NB4 (cell line): Measurements from ENCODE around the gene IL17RB.

Source experiments
- DNase-seq: peaks from one replicate; pipeline ENCODE4 v3.0.0; 2010; ENCODE audit warnings: low read depth
- H3K4me3 ChIP-seq: one replicate; pipeline ENCODE4 v1.5.1; 2011; ENCODE audit warnings: mild to moderate bottlenecking, low read depth, low read length, moderate library complexity
- MYC ChIP-seq: IDR thresholded peaks from 2 replicates; pipeline ENCODE4 v1.6.1; 2011; ENCODE audit warnings: low read depth, low read length
- POLR2A ChIP-seq: IDR thresholded peaks from 2 replicates; pipeline ENCODE4 v1.6.1; 2011; ENCODE audit warnings: mild to moderate bottlenecking; ENCODE audit not compliant: insufficient read length; ENCODE audit errors: extremely low read depth
- TF ChIP-seq, protein P1 (sequence below): IDR thresholded peaks from one replicate; pipeline ENCODE4 v1.5.1; 2012; ENCODE audit warnings: low read depth, low read length
- TF ChIP-seq, protein P2 (sequence below): IDR thresholded peaks from 2 replicates; pipeline ENCODE4 v1.6.1; 2011; ENCODE audit warnings: low read depth, low read length

Gene IL17RB, protein sequence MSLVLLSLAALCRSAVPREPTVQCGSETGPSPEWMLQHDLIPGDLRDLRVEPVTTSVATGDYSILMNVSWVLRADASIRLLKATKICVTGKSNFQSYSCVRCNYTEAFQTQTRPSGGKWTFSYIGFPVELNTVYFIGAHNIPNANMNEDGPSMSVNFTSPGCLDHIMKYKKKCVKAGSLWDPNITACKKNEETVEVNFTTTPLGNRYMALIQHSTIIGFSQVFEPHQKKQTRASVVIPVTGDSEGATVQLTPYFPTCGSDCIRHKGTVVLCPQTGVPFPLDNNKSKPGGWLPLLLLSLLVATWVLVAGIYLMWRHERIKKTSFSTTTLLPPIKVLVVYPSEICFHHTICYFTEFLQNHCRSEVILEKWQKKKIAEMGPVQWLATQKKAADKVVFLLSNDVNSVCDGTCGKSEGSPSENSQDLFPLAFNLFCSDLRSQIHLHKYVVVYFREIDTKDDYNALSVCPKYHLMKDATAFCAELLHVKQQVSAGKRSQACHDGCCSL

DNA sequence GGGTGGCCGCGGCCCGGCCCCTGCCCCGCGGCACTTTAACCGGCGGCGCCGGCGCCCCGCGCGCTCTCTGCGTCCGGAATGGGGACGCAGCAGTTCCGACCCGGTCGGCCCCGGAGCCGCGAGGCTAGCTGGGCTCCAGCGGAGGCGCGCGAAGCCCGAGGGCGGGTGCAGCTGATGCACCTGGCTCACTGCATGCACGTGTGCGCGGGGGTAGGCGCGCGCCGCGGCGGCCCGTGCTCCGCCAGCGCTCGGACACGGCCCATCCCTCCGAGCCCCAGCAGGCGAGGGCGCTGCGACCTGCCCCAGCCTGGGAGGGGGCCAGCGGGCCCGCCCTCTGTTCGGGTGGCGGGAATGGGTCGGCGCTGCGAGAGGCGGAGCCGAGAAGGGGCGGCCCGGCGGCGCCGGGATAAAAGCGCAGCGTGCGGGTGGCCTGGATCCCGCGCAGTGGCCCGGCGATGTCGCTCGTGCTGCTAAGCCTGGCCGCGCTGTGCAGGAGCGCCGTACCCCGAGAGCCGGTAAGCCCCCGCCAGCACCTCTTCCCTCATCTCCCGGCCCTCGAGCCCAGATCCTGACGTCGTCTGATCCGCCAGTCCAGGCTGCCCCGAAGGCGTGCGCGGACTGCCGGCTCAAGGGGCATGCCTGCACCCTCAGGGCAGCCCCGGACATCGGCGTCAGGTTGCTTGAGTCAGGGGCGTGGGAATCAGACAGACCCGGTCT is at the start of gene IL17RB, which contains the start of gene CHDH:
TSS of gene IL17RB (plus strand) at position 435 of the 717 bp plus-strand sequence. CDS start at position 456, 21 bp downstream.
TSS of gene CHDH (minus strand) at position 286 of the 717 bp plus-strand sequence. CDS start 22,411 bp downstream, outside the sequence.
- no peak for DNase-seq
- H3K4me3 ChIP-seq, result no peak within 1 kb of the TSS
- no peak for TF ChIP-seq POLR2A
- TF ChIP-seq MYC, result no peak
- TF ChIP-seq, protein P1, sequence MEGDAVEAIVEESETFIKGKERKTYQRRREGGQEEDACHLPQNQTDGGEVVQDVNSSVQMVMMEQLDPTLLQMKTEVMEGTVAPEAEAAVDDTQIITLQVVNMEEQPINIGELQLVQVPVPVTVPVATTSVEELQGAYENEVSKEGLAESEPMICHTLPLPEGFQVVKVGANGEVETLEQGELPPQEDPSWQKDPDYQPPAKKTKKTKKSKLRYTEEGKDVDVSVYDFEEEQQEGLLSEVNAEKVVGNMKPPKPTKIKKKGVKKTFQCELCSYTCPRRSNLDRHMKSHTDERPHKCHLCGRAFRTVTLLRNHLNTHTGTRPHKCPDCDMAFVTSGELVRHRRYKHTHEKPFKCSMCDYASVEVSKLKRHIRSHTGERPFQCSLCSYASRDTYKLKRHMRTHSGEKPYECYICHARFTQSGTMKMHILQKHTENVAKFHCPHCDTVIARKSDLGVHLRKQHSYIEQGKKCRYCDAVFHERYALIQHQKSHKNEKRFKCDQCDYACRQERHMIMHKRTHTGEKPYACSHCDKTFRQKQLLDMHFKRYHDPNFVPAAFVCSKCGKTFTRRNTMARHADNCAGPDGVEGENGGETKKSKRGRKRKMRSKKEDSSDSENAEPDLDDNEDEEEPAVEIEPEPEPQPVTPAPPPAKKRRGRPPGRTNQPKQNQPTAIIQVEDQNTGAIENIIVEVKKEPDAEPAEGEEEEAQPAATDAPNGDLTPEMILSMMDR, result no peak
- TF ChIP-seq, protein P2, sequence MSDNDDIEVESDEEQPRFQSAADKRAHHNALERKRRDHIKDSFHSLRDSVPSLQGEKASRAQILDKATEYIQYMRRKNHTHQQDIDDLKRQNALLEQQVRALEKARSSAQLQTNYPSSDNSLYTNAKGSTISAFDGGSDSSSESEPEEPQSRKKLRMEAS, result no peak

DNA sequence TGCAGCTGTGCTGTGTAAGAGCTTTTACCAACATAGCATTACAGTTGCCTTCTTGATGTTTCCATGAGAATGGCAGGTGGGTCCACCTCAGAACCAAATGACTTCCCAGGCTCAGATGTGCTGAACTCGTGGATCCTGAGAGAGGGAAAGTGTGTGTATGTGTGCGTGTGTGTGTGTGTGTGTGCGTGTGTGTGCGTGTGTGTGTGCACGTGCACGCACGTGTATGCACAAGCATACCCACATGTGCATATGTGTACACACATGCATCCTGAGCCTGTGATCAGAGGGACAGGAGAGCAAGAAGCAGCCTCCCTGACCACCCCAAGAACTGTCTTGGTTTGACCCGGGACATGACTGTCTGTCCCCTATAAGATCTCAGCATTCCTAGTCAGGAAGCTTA is 48.2 kb upstream of the IL17RB start:
- H3K4me3 ChIP-seq, result no peak overlapping the region
- no peak for DNase-seq
- no peak for TF ChIP-seq POLR2A
- TF ChIP-seq, protein P2, result no peak
- no peak for TF ChIP-seq MYC
- TF ChIP-seq, protein P1, result no peak

DNA sequence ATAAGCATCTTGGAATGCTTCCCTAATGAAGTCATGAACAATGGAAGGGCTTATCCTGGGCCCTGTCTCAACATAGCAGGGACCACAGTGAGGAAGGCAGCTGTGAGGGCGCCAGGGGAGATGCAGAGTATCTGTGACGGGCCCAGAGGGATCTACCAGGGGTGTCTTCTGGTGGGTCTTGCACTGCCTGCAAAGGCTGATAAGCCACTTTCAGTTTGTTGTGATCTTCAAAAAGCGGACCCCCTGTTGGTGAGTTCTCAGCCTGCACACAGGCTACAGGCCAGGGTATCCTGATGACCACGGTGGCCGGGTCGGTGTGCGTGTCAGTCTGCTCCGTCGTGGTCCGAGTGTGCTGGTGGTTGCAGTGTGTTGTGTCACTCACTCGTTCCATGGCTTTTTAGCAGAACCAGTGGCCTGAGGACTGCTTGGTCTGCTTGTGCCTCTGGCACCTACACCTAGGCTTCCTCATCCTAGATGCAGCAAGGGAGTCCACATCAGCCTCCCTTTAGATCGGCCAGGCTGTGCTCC is 47.0 kb upstream of the IL17RB start:
- H3K4me3 ChIP-seq, result no peak overlapping the region
- no peak for TF ChIP-seq MYC
- no peak for DNase-seq

DNA sequence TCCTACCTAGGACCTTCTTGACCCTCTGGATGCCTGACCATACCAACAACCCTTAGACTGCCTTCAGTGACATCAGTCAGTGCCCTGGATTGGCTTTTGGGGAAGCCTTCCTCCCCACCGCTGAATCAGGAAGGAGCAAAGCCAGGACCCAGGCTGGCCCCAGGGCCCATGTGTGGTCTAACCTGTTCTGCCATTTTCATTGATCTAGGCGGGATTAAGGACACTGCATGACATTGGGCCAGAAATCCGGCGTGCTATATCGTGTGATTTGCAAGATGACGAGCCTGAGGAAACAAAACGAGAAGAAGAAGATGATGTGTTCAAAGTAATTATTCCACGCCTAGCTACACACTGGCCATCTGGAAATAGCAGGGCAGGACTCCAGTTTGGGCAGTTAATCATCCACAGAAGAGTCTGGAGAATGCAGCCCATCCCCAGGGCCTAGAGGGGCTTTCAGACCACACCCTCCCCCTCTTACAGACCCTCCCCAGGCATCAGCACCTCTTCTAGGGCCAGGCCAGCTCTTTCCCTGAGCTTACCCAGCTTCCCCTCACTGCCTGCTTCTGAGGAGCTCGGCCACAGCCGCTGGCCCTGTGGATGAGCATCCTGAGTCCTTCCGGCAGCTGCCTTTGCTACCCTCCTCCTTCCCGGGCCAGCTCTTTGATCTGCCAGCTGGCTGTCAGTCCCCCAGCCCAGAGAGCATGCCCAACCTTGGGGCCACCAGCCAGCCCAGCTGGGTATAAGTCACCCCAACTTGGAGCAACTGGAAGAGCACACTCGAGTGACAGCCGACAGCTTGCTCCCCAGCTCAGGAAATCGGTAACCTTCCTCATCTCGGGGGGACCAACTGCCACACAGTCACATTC is 46.1 kb upstream of the IL17RB start:
- H3K4me3 ChIP-seq, result no peak overlapping the region
- TF ChIP-seq POLR2A (no peak), MYC (no peak)
- TF ChIP-seq, protein P1, result no peak
- TF ChIP-seq, protein P2, result no peak
- no peak for DNase-seq

DNA sequence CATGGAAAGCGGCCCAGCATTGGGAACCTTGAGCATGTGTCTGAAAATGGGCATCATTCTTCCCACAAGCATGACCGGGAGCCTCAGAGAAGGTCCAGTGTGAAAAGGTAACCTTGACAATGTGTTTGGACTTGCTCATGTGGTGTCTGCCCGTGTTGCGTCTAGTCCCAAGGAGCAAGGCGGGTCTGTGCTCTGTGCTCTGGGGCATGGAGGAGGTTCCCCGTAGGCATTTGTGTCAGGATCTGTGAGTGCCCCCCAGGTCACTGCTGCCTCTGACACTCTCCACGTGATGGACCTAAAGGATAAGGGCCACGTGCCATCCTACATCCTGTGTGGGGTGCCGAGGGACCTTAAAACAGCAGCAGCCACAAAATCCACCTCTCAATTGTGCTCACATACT is 45.0 kb upstream of the IL17RB start:
- no peak overlapping the region for H3K4me3 ChIP-seq
- TF ChIP-seq POLR2A (no peak), MYC (no peak)
- TF ChIP-seq, protein P1, result no peak
- TF ChIP-seq, protein P2, result no peak
- no peak for DNase-seq
